HCT116 (cell line): ENCODE results near the gene TBL1X. TPM values are rescaled to one million over a fixed set of nuclear protein-coding genes. Genes with fewer than 3 reads are reported as not detected.

Experiments
- ATAC-seq: fragments of 200-7000 bp; cut with Tn5 transposase; 2 replicates; pipeline ENCODE4 v1.9.1; 2020; ENCODE audit warnings: mild to moderate bottlenecking, moderate library complexity
- BruUV-seq: library from RNA; stranded (reverse); fragments of 400-500 nt; replicated peaks from 2 replicates; lab custom pipeline; 2021; lab: Mats Ljungman, UMichigan
- CTCF ChIA-PET: fragments of 300-600 bp; sonication (Branson Sonifier 250); formaldehyde crosslinking; loops from one replicate; lab custom pipeline; 2021; ENCODE audit warnings: antibody characterized with exemption; lab: Charles Lee
- POLR2A ChIA-PET: fragments of 300-600, 350-600 bp; sonication (Branson Sonifier 250); formaldehyde crosslinking; loops from one replicate; lab custom pipeline; 2021; ENCODE audit warnings: antibody characterized with exemption; lab: Charles Lee
- RAD21 ChIA-PET, 2 experiments: fragments of 300-600 bp; sonication (Branson Sonifier 250); formaldehyde crosslinking; loops; one replicate each; lab custom pipeline; 2023; ENCODE audit warnings: low total read pairs in 2 of 2; ENCODE audit not compliant: uncharacterized antibody in 2 of 2, unreplicated experiment in 2 of 2, low non-redundant PET in 1 of 2; lab: Charles Lee
- DNase-seq: peaks from one replicate; pipeline ENCODE4 v3.0.0-alpha.2; 2010; ENCODE audit warnings: low read depth, low spot score
- H2AFZ ChIP-seq: fragments of 200-600 bp; shearing (Covaris generic), sonication (generic); 2 replicates; pipeline ENCODE4 v1.6.1; 2017; ENCODE audit warnings: low read depth, mixed run types, mixed read lengths, antibody characterized with exemption, low read length; ENCODE audit not compliant: poor library complexity, severe bottlenecking
- H3K27ac ChIP-seq: 2 replicates; pipeline ENCODE4 v1.5.1; 2012; ENCODE audit warnings: low read depth, low read length
- H3K27me3 ChIP-seq: fragments of 200-600 bp; sonication (generic); 2 replicates; pipeline ENCODE4 v1.6.1; 2016; ENCODE audit warnings: mixed run types, low read length, mixed read lengths; ENCODE audit not compliant: insufficient read depth
- H3K36me3 ChIP-seq, 2 experiments: fragments of 200-500 bp in 1 of 2; fragments of 200-600 bp in 1 of 2; sonication (Bioruptor generic) in 1 of 2; sonication (generic) in 1 of 2; 2 replicates each; pipeline versions ENCODE4 v1.5.1 to v1.6.1; 2014 to 2016; ENCODE audit warnings: low read length in 2 of 2, inconsistent platforms in 1 of 2, mixed read lengths in 1 of 2, mixed run types in 1 of 2; ENCODE audit not compliant: insufficient read depth in 2 of 2, control insufficient read depth in 1 of 2
- H3K4me1 ChIP-seq, 2 experiments: fragments of 200-600 bp in 1 of 2; sonication (generic) in 1 of 2; 2 replicates each; pipeline versions ENCODE4 v1.5.1 to v1.6.1; 2012 to 2017; ENCODE audit warnings: low read length in 2 of 2, inconsistent platforms in 1 of 2, mild to moderate bottlenecking in 1 of 2, mixed read lengths in 1 of 2, mixed run types in 1 of 2, moderate library complexity in 1 of 2; ENCODE audit not compliant: insufficient read depth in 2 of 2, control insufficient read depth in 1 of 2
- H3K4me2 ChIP-seq: fragments of 200-600 bp; sonication (generic); 2 replicates; pipeline ENCODE4 v1.6.1; 2017; ENCODE audit warnings: mixed run types, low read length, mixed read lengths
- H3K4me3 ChIP-seq, 2 experiments: fragments of 200-600 bp in 1 of 2; sonication (generic) in 1 of 2; replicated peaks in 1 of 2; 2 replicates each; pipeline ENCODE4 v1.5.1; 2011 to 2016; ENCODE audit warnings: low read length in 2 of 2, control low read depth in 1 of 2, low read depth in 1 of 2, mild to moderate bottlenecking in 1 of 2, mixed read lengths in 1 of 2, mixed run types in 1 of 2
- H3K79me2 ChIP-seq: fragments of 200-600 bp; sonication (generic); 2 replicates; pipeline ENCODE4 v1.6.1; 2017; ENCODE audit warnings: mild to moderate bottlenecking, mixed run types, low read length, moderate library complexity, mixed read lengths; ENCODE audit not compliant: insufficient read depth
- H3K9ac ChIP-seq: fragments of 200-600 bp; sonication (generic); 2 replicates; pipeline ENCODE4 v1.6.1; 2016; ENCODE audit warnings: low read length, mixed read lengths
- H3K9me2 ChIP-seq: fragments of 200-600 bp; sonication (generic), shearing (Covaris generic); 2 replicates; pipeline ENCODE4 v1.6.1; 2017; ENCODE audit warnings: mixed run types, mild to moderate bottlenecking, moderate library complexity; ENCODE audit not compliant: insufficient read depth
- H3K9me3 ChIP-seq, 2 experiments: fragments of 200-500 bp in 1 of 2; fragments of 200-600 bp in 1 of 2; sonication (Bioruptor generic) in 1 of 2; sonication (generic) in 1 of 2; 2 replicates each; pipeline ENCODE4 v1.6.1; 2014 to 2017; ENCODE audit warnings: low read length in 2 of 2, mixed read lengths in 2 of 2, inconsistent platforms in 1 of 2, low read depth in 1 of 2, mild to moderate bottlenecking in 1 of 2, mixed run types in 1 of 2, moderate library complexity in 1 of 2; ENCODE audit not compliant: control insufficient read depth in 1 of 2, insufficient read depth in 1 of 2
- H4K20me1 ChIP-seq: fragments of 200-600 bp; sonication (generic), shearing (Covaris generic); 2 replicates; pipeline ENCODE4 v1.6.1; 2017; ENCODE audit warnings: mixed run types, mild to moderate bottlenecking, moderate library complexity; ENCODE audit not compliant: insufficient read depth
- CBX3 ChIP-seq: IDR thresholded peaks from 2 replicates; pipeline ENCODE4 v1.6.1; 2012; ENCODE audit warnings: low read depth
- CEBPB ChIP-seq: IDR thresholded peaks from 2 replicates; pipeline ENCODE4 v1.6.1; 2012; ENCODE audit warnings: low read depth
- EGR1 ChIP-seq: IDR thresholded peaks from 2 replicates; pipeline ENCODE4 v1.6.1; 2012; ENCODE audit warnings: low read depth
- ELF1 ChIP-seq: IDR thresholded peaks from 2 replicates; pipeline ENCODE4 v1.6.1; 2012; ENCODE audit warnings: low read depth, borderline replicate concordance
- EZH2phosphoT487 ChIP-seq: fragments of 200-600 bp; IDR thresholded peaks from 2 replicates; pipeline ENCODE4 v1.6.1; 2018; ENCODE audit warnings: antibody characterized with exemption, borderline replicate concordance
- FOSL1 ChIP-seq: IDR thresholded peaks from 2 replicates; pipeline ENCODE4 v1.6.1; 2012; ENCODE audit warnings: low read depth
- JUND ChIP-seq: IDR thresholded peaks from 2 replicates; pipeline ENCODE4 v1.6.1; 2012
- POLR2A ChIP-seq: IDR thresholded peaks from 2 replicates; pipeline ENCODE4 v1.7.0; 2011; ENCODE audit warnings: borderline replicate concordance; ENCODE audit not compliant: insufficient read depth, insufficient read length; ENCODE audit errors: extremely low read depth
- RAD21 ChIP-seq: IDR thresholded peaks from 2 replicates; pipeline ENCODE4 v1.6.1; 2012; ENCODE audit warnings: low read depth, mild to moderate bottlenecking
- SIN3A ChIP-seq: IDR thresholded peaks from 2 replicates; pipeline ENCODE4 v1.6.1; 2012; ENCODE audit warnings: low read depth
- SP1 ChIP-seq: IDR thresholded peaks from 2 replicates; pipeline ENCODE4 v1.6.1; 2012; ENCODE audit warnings: low read depth
- SRF ChIP-seq: IDR thresholded peaks from 2 replicates; pipeline ENCODE4 v1.6.1; 2012; ENCODE audit warnings: low read depth
- YY1 ChIP-seq: IDR thresholded peaks from 2 replicates; pipeline ENCODE4 v1.6.1; 2011; ENCODE audit warnings: low read length, low read depth, moderate library complexity, mild to moderate bottlenecking; ENCODE audit not compliant: insufficient replicate concordance; ENCODE audit errors: extremely low read depth
- ZFX ChIP-seq: fragments of 450-650 bp; IDR thresholded peaks from 2 replicates; pipeline ENCODE4 v1.6.1; 2017
- ZNF274 ChIP-seq: fragments of 200-500 bp; sonication (Bioruptor generic); IDR thresholded peaks from 2 replicates; pipeline ENCODE4 v1.6.1; 2014; ENCODE audit warnings: mild to moderate bottlenecking, low read depth, low read length, inconsistent platforms
- intact Hi-C: fragments of 100-400 bp; cut with micrococcal nuclease; formaldehyde crosslinking; loops from 2 replicates; pipeline ENCODE4 v1.10.0; 2022
- total RNA-seq: library from RNA; stranded (reverse); gene quantifications from one replicate; pipeline ENCODE4 v1.2.1, GENCODE V29; 2021; ENCODE audit not compliant: unreplicated experiment
- TF ChIP-seq, protein P1 (sequence below): IDR thresholded peaks from 2 replicates; pipeline ENCODE4 v1.6.1; 2012
- TF ChIP-seq, protein P2 (sequence below): IDR thresholded peaks from 2 replicates; pipeline ENCODE4 v1.6.1; 2012
- TF ChIP-seq, protein P3 (sequence below): IDR thresholded peaks from 2 replicates; pipeline ENCODE4 v1.6.1; 2011; ENCODE audit warnings: mild to moderate bottlenecking, low read length, moderate library complexity; ENCODE audit not compliant: insufficient replicate concordance; ENCODE audit errors: extremely low read depth
- TF ChIP-seq, protein P4 (sequence below): IDR thresholded peaks from 2 replicates; pipeline ENCODE4 v1.6.1; 2012; ENCODE audit warnings: low read depth
- TF ChIP-seq, protein P5 (sequence below), 3 experiments: fragments of 200-600 bp in 1 of 3; sonication (generic) in 1 of 3; IDR thresholded peaks in 2 of 3; conservative IDR thresholded peaks in 1 of 3; 2 replicates each; pipeline ENCODE4 v1.5.1; 2012 to 2017; ENCODE audit warnings: low read depth in 2 of 3, low read length in 2 of 3, antibody characterized with exemption in 1 of 3, borderline replicate concordance in 1 of 3, control low read depth in 1 of 3, mild to moderate bottlenecking in 1 of 3, mixed read lengths in 1 of 3, mixed run types in 1 of 3, moderate library complexity in 1 of 3; ENCODE audit not compliant: insufficient read depth in 1 of 3

The TBL1X gene
- total RNA-seq, 1 experiment from 2014 or later = 37.8 TPM

DNA sequence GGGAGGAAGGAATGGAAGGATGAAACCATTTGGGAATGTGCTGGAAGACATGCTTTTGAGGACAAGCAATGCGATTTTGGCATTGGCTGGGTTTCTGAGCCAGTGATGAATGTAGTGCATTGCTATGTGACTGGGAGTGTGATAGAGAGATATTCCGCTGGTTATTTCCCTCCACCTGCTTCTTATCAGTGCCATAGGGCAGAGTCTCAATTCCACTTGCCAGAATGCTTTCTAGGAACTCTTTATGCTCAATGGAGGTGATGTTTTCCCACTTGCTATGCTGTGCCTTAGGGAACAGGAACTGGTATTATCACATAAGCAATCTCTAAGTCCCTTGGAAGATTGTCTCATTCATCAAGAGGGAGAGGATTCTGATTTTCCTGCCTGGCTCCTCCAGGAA is 28.0 kb downstream of the TBL1X start:
- H3K4me1 ChIP-seq = no peaks in the 10 kb centered on the region
- TF ChIP-seq, protein P1, sequence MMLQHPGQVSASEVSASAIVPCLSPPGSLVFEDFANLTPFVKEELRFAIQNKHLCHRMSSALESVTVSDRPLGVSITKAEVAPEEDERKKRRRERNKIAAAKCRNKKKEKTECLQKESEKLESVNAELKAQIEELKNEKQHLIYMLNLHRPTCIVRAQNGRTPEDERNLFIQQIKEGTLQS = no peak
- TF ChIP-seq EZH2phosphoT487 (no peak), CEBPB (no peak), YY1 (no peak), SIN3A (no peak), JUND (no peak), ZNF274 (no peak), SP1 (no peak), SRF (no peak), ELF1 (no peak), EGR1 (no peak), ZFX (no peak), RAD21 (no peak), CBX3 (no peak), FOSL1 (no peak), POLR2A (no peak)
- TF ChIP-seq, protein P2, sequence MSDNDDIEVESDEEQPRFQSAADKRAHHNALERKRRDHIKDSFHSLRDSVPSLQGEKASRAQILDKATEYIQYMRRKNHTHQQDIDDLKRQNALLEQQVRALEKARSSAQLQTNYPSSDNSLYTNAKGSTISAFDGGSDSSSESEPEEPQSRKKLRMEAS = no peak
- TF ChIP-seq, protein P3, sequence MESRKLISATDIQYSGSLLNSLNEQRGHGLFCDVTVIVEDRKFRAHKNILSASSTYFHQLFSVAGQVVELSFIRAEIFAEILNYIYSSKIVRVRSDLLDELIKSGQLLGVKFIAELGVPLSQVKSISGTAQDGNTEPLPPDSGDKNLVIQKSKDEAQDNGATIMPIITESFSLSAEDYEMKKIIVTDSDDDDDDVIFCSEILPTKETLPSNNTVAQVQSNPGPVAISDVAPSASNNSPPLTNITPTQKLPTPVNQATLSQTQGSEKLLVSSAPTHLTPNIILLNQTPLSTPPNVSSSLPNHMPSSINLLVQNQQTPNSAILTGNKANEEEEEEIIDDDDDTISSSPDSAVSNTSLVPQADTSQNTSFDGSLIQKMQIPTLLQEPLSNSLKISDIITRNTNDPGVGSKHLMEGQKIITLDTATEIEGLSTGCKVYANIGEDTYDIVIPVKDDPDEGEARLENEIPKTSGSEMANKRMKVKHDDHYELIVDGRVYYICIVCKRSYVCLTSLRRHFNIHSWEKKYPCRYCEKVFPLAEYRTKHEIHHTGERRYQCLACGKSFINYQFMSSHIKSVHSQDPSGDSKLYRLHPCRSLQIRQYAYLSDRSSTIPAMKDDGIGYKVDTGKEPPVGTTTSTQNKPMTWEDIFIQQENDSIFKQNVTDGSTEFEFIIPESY = no peak
- TF ChIP-seq, protein P4, sequence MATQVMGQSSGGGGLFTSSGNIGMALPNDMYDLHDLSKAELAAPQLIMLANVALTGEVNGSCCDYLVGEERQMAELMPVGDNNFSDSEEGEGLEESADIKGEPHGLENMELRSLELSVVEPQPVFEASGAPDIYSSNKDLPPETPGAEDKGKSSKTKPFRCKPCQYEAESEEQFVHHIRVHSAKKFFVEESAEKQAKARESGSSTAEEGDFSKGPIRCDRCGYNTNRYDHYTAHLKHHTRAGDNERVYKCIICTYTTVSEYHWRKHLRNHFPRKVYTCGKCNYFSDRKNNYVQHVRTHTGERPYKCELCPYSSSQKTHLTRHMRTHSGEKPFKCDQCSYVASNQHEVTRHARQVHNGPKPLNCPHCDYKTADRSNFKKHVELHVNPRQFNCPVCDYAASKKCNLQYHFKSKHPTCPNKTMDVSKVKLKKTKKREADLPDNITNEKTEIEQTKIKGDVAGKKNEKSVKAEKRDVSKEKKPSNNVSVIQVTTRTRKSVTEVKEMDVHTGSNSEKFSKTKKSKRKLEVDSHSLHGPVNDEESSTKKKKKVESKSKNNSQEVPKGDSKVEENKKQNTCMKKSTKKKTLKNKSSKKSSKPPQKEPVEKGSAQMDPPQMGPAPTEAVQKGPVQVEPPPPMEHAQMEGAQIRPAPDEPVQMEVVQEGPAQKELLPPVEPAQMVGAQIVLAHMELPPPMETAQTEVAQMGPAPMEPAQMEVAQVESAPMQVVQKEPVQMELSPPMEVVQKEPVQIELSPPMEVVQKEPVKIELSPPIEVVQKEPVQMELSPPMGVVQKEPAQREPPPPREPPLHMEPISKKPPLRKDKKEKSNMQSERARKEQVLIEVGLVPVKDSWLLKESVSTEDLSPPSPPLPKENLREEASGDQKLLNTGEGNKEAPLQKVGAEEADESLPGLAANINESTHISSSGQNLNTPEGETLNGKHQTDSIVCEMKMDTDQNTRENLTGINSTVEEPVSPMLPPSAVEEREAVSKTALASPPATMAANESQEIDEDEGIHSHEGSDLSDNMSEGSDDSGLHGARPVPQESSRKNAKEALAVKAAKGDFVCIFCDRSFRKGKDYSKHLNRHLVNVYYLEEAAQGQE = no peak
- TF ChIP-seq, protein P5, sequence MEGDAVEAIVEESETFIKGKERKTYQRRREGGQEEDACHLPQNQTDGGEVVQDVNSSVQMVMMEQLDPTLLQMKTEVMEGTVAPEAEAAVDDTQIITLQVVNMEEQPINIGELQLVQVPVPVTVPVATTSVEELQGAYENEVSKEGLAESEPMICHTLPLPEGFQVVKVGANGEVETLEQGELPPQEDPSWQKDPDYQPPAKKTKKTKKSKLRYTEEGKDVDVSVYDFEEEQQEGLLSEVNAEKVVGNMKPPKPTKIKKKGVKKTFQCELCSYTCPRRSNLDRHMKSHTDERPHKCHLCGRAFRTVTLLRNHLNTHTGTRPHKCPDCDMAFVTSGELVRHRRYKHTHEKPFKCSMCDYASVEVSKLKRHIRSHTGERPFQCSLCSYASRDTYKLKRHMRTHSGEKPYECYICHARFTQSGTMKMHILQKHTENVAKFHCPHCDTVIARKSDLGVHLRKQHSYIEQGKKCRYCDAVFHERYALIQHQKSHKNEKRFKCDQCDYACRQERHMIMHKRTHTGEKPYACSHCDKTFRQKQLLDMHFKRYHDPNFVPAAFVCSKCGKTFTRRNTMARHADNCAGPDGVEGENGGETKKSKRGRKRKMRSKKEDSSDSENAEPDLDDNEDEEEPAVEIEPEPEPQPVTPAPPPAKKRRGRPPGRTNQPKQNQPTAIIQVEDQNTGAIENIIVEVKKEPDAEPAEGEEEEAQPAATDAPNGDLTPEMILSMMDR (IDR thresholded peaks at IDR 0.05 in 2 of 3, conservative IDR thresholded peaks at IDR 0.05 in 1 of 3; ENCODE audit: borderline replicate concordance in 1 of 3, insufficient read depth in 1 of 3, low read depth in 2 of 3, low read length in 2 of 3) = no peak
- TF ChIP-seq, all 23 proteins: peak for 0
- Histone ChIP-seq H3K4me3 (no peak overlapping the region), H3K9ac (no peak overlapping the region), H3K79me2 (peaks cover 10% of the 10 kb centered on the region), H3K4me2 (no peak overlapping the region), H4K20me1 (no peaks in the 10 kb centered on the region), H3K9me2 (no peaks in the 10 kb centered on the region), H3K36me3 (no peaks in the 10 kb centered on the region), H3K27me3 (no peaks in the 10 kb centered on the region), H3K9me3 (no peaks in the 10 kb centered on the region), H2AFZ (no peak overlapping the region), H3K27ac (no peak overlapping the region)
- RAD21 ChIA-PET = no interaction called here
- POLR2A ChIA-PET = no interaction called here
- intact Hi-C loops = no loop called here
- DNase-seq = no peak
- no peak for ATAC-seq
- BruUV-seq = no TSS peak
- CTCF ChIA-PET = no interaction called here
